ENCODE data around the gene DGKB. TPM values are rescaled to one million over a fixed set of nuclear protein-coding genes. Genes with fewer than 3 reads are reported as not detected.

Gene DGKB
- total RNA-seq, 1 experiment from 2014 or later: not detected

DNA sequence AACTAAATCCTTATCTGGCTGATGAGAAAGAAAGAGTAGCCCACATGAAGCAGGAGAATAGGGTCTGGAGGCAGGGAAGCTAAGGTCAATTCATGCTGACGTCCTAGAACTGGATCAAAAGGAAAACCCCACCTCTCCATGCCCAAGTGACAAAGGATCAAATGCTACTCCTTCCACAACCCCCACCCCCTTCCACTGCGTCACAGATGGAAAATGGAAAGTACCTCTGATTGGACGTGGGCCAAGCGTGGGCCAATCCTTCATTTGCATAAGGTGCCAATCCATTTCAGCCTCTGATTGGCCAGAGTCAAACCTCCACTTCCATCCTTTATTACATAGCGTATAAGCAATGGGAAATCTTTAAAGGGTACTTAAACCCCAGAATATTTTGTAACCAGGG, 481.8 kb downstream of the DGKB start:
- intact Hi-C loops (cut with micrococcal nuclease): no loop called here
- POLR2A ChIA-PET: no interaction called here
- Mint-ChIP-seq H3K36me3 (ENCODE audit: insufficient read depth, unreplicated experiment) (no peaks in the 10 kb centered on the region), H3K27ac (ENCODE audit: low read depth, unreplicated experiment) (no peak overlapping the region), H3K4me3 (ENCODE audit: unreplicated experiment) (no peak overlapping the region), H3K9me3 (ENCODE audit: unreplicated experiment) (no peaks in the 10 kb centered on the region), H3K27me3 (ENCODE audit: insufficient read depth, unreplicated experiment) (no peaks in the 10 kb centered on the region), H3K4me1 (ENCODE audit: insufficient read depth, unreplicated experiment) (no peaks in the 10 kb centered on the region)
- TF ChIP-seq, protein P1, sequence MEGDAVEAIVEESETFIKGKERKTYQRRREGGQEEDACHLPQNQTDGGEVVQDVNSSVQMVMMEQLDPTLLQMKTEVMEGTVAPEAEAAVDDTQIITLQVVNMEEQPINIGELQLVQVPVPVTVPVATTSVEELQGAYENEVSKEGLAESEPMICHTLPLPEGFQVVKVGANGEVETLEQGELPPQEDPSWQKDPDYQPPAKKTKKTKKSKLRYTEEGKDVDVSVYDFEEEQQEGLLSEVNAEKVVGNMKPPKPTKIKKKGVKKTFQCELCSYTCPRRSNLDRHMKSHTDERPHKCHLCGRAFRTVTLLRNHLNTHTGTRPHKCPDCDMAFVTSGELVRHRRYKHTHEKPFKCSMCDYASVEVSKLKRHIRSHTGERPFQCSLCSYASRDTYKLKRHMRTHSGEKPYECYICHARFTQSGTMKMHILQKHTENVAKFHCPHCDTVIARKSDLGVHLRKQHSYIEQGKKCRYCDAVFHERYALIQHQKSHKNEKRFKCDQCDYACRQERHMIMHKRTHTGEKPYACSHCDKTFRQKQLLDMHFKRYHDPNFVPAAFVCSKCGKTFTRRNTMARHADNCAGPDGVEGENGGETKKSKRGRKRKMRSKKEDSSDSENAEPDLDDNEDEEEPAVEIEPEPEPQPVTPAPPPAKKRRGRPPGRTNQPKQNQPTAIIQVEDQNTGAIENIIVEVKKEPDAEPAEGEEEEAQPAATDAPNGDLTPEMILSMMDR (IDR thresholded peaks at IDR 0.05; ENCODE audit: unreplicated experiment): no peak
- CTCF ChIA-PET: interaction anchor here (0.6 to 0.7 kb wide), 2 partner anchors 10 to 460 kb away, joined by 3 to 5 read pairs; no protein-coding TSS in a partner anchor
- DNase-seq (ENCODE audit: unreplicated experiment): no peak
- no TSS peak for BruUV-seq (replicated peaks)

GRCh38 chr7:14419531-14419930, 483.0 kb downstream of the DGKB start:
- intact Hi-C loops (cut with micrococcal nuclease): no loop called here
- ChIA-PET CTCF (no interaction called here), POLR2A (no interaction called here)
- no TSS peak for BruUV-seq (replicated peaks)
- no peak overlapping the region for H3K4me3 Mint-ChIP-seq (ENCODE audit: unreplicated experiment)
- no peaks in the 10 kb centered on the region for H3K36me3 Mint-ChIP-seq (ENCODE audit: insufficient read depth, unreplicated experiment)
- no peak for DNase-seq (ENCODE audit: unreplicated experiment)
- H3K27ac Mint-ChIP-seq (ENCODE audit: low read depth, unreplicated experiment): no peak overlapping the region
- no peaks in the 10 kb centered on the region for H3K4me1 Mint-ChIP-seq (ENCODE audit: insufficient read depth, unreplicated experiment)
- H3K27me3 Mint-ChIP-seq (ENCODE audit: insufficient read depth, unreplicated experiment): no peaks in the 10 kb centered on the region
- no peaks in the 10 kb centered on the region for H3K9me3 Mint-ChIP-seq (ENCODE audit: unreplicated experiment)
- TF ChIP-seq, protein P1 (IDR thresholded peaks at IDR 0.05; ENCODE audit: unreplicated experiment): no peak

DNA sequence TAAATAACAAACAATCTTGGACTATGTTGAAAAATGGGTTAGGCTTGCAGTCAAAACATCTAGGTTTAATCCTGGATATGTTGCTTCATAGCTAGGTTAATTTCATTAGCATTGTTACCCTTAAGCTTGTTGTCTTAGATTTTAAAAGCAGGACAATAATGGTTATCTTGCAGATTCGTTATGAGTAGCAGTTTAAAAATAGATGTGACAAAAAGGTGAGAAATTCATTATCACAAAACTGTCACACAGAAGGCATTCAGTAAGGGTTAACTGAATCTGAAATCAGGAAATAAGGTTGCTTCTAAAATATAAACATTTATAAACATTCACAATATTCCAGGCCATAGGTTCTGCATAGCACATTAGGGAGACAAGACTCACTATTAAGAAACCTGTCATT, 483.9 kb downstream of the DGKB start:
- ChIA-PET POLR2A (no interaction called here), CTCF (interaction anchor here (0.7 kb wide), 1 partner anchor 985 kb away, joined by 3 read pairs; no protein-coding TSS in a partner anchor)
- no TSS peak for BruUV-seq (replicated peaks)
- no peaks in the 10 kb centered on the region for H3K27me3 Mint-ChIP-seq (ENCODE audit: insufficient read depth, unreplicated experiment)
- no peaks in the 10 kb centered on the region for H3K36me3 Mint-ChIP-seq (ENCODE audit: insufficient read depth, unreplicated experiment)
- H3K4me3 Mint-ChIP-seq (ENCODE audit: unreplicated experiment): no peak overlapping the region
- TF ChIP-seq, protein P1 (IDR thresholded peaks at IDR 0.05; ENCODE audit: unreplicated experiment): no peak
- DNase-seq (ENCODE audit: unreplicated experiment): no peak
- H3K4me1 Mint-ChIP-seq (ENCODE audit: insufficient read depth, unreplicated experiment): no peaks in the 10 kb centered on the region
- intact Hi-C loops (cut with micrococcal nuclease): no loop called here
- H3K9me3 Mint-ChIP-seq (ENCODE audit: unreplicated experiment): no peaks in the 10 kb centered on the region
- H3K27ac Mint-ChIP-seq (ENCODE audit: low read depth, unreplicated experiment): no peak overlapping the region

- Mint-ChIP-seq H3K4me1 (ENCODE audit: insufficient read depth, unreplicated experiment) (no peaks in the 10 kb centered on the region), H3K36me3 (ENCODE audit: insufficient read depth, unreplicated experiment) (no peaks in the 10 kb centered on the region), H3K4me3 (ENCODE audit: unreplicated experiment) (no peak overlapping the region), H3K27ac (ENCODE audit: low read depth, unreplicated experiment) (no peak overlapping the region), H3K9me3 (ENCODE audit: unreplicated experiment) (no peaks in the 10 kb centered on the region), H3K27me3 (ENCODE audit: insufficient read depth, unreplicated experiment) (no peaks in the 10 kb centered on the region)
- DNase-seq (ENCODE audit: unreplicated experiment): no peak
- TF ChIP-seq, protein P1 (IDR thresholded peaks at IDR 0.05; ENCODE audit: unreplicated experiment): no peak
- intact Hi-C loops (cut with micrococcal nuclease): no loop called here
- ChIA-PET CTCF (no interaction called here), POLR2A (interaction anchor here (1.3 kb wide), 1 partner anchor 9 kb away, joined by 3 read pairs; no protein-coding TSS in a partner anchor)
- BruUV-seq (replicated peaks): no TSS peak
Measured at GRCh38 chr7:14414274-14414986, 488.1 kb downstream of the DGKB start.

All from MCF 10A (cell line).